GM23338 (cell line): Measurements from ENCODE around the gene ALPL. TPM values are rescaled to one million over a fixed set of nuclear protein-coding genes. Genes with fewer than 3 reads are reported as not detected.

Experiments
- CREB1 ChIP-seq: fragments of 250-450 bp; sonication (Bioruptor Pico); IDR thresholded peaks from 2 replicates; pipeline ENCODE4 v1.5.0; 2020; ENCODE audit warnings: low read depth, mild to moderate bottlenecking, moderate library complexity
- EZH2 ChIP-seq: fragments of 200-600 bp; sonication (generic); IDR thresholded peaks from one replicate; pipeline ENCODE4 v1.8.0; 2017; ENCODE audit warnings: antibody characterized with exemption, mild to moderate bottlenecking, low read depth; ENCODE audit not compliant: unreplicated experiment
- EZH2phosphoT487 ChIP-seq: fragments of 200-600 bp; sonication (generic); IDR thresholded peaks from one replicate; pipeline ENCODE4 v1.8.1; 2018; ENCODE audit warnings: antibody characterized with exemption; ENCODE audit not compliant: unreplicated experiment
- JUNB ChIP-seq: IDR thresholded peaks from one replicate; pipeline ENCODE4 v1.6.1; 2016; ENCODE audit warnings: antibody characterized with exemption; ENCODE audit not compliant: unreplicated experiment
- NANOG ChIP-seq: IDR thresholded peaks from 2 replicates; pipeline ENCODE4 v1.6.1; 2016; ENCODE audit warnings: antibody characterized with exemption, borderline replicate concordance
- POLR2AphosphoS5 ChIP-seq: IDR thresholded peaks from 2 replicates; pipeline ENCODE4 v1.6.1; 2016; ENCODE audit warnings: antibody characterized with exemption, low read depth
- STAT1 ChIP-seq: IDR thresholded peaks from one replicate; pipeline ENCODE4 v1.6.1; 2016; ENCODE audit warnings: antibody characterized with exemption; ENCODE audit not compliant: unreplicated experiment
- ZNF114 ChIP-seq: fragments of 250-450 bp; sonication (Bioruptor Pico); IDR thresholded peaks from 2 replicates; pipeline ENCODE4 v1.5.0; 2020; ENCODE audit warnings: mild to moderate bottlenecking, moderate library complexity
- ZNF331 ChIP-seq: fragments of 250-450 bp; sonication (Bioruptor Pico); IDR thresholded peaks from 2 replicates; pipeline ENCODE4 v1.5.0; 2020; ENCODE audit warnings: low read depth, mild to moderate bottlenecking, moderate library complexity
- polyA plus RNA-seq: library from polyadenylated mRNA; unstranded; fragments of >200 nt; fragmentation: Nextera tagmentation; extraction: Ambion mirVana; gene quantifications from 2 replicates; pipeline ENCODE4 v1.2.1, GENCODE V29; 2016
- total RNA-seq: library from RNA; depleted of rRNA; stranded (reverse); fragments of >200 nt; shearing (Covaris generic); gene quantifications from 2 replicates; pipeline ENCODE4 v1.2.3, GENCODE V29; 2014
- TF ChIP-seq, protein P1 (sequence below): fragments of 250-450 bp; sonication (Bioruptor Pico); IDR thresholded peaks from 2 replicates; pipeline ENCODE4 v1.5.0; 2020; ENCODE audit warnings: mild to moderate bottlenecking, moderate library complexity
- TF ChIP-seq, protein P2 (sequence below): IDR thresholded peaks from 2 replicates; pipeline ENCODE4 v1.6.1; 2016; ENCODE audit warnings: antibody characterized with exemption
- TF ChIP-seq, protein P3 (sequence below), 2 experiments: fragments of 200-600 bp in 1 of 2; sonication (generic) in 1 of 2; conservative IDR thresholded peaks; 2 replicates each; pipeline versions ENCODE4 v1.5.1 to v1.6.1; 2016 to 2017; ENCODE audit warnings: antibody characterized with exemption in 2 of 2, low read depth in 2 of 2, mild to moderate bottlenecking in 2 of 2, moderate library complexity in 1 of 2

ALPL gene
- total and polyA plus RNA-seq, 2 experiments from 2014 or later: 116 to 187 TPM

DNA sequence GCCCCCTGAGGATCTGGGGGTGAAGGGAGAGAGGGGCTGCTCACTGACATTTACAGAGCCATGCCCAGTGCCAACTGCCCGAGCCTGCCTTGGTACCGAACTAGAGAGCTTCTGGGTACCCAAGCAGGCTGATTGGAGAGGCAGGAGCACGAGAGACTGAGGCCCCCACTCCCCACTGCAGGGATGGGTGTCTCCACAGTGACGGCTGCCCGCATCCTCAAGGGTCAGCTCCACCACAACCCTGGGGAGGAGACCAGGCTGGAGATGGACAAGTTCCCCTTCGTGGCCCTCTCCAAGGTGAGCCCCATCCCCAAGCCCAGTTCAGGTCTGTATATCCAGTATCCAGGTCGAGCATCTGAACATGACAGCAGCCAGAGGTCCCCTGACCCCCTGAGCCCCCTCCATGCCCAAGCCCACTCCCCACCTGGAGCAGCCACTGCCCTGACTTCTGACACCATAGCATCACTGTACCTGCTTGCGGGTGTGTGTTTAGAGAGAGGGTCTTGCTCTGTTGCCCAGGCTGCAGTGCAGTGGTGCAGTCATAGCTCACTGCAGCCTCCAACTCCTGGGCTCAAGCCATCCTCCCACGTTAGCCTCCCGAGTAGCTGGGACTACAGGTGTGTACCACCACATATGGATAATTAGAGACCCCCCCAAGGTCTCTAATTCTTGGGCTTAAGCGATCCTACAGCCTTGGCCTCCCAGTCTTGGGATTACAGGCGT, 51.9 kb downstream of the ALPL start (continued):
- TF ChIP-seq, protein P1, sequence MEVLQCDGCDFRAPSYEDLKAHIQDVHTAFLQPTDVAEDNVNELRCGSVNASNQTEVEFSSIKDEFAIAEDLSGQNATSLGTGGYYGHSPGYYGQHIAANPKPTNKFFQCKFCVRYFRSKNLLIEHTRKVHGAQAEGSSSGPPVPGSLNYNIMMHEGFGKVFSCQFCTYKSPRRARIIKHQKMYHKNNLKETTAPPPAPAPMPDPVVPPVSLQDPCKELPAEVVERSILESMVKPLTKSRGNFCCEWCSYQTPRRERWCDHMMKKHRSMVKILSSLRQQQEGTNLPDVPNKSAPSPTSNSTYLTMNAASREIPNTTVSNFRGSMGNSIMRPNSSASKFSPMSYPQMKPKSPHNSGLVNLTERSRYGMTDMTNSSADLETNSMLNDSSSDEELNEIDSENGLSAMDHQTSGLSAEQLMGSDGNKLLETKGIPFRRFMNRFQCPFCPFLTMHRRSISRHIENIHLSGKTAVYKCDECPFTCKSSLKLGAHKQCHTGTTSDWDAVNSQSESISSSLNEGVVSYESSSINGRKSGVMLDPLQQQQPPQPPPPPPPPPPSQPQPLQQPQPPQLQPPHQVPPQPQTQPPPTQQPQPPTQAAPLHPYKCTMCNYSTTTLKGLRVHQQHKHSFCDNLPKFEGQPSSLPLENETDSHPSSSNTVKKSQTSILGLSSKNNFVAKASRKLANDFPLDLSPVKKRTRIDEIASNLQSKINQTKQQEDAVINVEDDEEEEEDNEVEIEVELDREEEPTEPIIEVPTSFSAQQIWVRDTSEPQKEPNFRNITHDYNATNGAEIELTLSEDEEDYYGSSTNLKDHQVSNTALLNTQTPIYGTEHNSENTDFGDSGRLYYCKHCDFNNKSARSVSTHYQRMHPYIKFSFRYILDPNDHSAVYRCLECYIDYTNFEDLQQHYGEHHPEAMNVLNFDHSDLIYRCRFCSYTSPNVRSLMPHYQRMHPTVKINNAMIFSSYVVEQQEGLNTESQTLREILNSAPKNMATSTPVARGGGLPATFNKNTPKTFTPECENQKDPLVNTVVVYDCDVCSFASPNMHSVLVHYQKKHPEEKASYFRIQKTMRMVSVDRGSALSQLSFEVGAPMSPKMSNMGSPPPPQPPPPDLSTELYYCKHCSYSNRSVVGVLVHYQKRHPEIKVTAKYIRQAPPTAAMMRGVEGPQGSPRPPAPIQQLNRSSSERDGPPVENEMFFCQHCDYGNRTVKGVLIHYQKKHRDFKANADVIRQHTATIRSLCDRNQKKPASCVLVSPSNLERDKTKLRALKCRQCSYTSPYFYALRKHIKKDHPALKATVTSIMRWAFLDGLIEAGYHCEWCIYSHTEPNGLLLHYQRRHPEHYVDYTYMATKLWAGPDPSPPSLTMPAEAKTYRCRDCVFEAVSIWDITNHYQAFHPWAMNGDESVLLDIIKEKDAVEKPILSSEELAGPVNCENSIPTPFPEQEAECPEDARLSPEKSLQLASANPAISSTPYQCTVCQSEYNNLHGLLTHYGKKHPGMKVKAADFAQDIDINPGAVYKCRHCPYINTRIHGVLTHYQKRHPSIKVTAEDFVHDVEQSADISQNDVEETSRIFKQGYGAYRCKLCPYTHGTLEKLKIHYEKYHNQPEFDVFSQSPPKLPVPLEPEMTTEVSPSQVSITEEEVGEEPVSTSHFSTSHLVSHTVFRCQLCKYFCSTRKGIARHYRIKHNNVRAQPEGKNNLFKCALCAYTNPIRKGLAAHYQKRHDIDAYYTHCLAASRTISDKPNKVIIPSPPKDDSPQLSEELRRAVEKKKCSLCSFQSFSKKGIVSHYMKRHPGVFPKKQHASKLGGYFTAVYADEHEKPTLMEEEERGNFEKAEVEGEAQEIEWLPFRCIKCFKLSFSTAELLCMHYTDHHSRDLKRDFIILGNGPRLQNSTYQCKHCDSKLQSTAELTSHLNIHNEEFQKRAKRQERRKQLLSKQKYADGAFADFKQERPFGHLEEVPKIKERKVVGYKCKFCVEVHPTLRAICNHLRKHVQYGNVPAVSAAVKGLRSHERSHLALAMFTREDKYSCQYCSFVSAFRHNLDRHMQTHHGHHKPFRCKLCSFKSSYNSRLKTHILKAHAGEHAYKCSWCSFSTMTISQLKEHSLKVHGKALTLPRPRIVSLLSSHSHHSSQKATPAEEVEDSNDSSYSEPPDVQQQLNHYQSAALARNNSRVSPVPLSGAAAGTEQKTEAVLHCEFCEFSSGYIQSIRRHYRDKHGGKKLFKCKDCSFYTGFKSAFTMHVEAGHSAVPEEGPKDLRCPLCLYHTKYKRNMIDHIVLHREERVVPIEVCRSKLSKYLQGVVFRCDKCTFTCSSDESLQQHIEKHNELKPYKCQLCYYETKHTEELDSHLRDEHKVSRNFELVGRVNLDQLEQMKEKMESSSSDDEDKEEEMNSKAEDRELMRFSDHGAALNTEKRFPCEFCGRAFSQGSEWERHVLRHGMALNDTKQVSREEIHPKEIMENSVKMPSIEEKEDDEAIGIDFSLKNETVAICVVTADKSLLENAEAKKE (CRISPR knock-in tag): no peak
- no peak for TF ChIP-seq EZH2
- TF ChIP-seq, protein P2, sequence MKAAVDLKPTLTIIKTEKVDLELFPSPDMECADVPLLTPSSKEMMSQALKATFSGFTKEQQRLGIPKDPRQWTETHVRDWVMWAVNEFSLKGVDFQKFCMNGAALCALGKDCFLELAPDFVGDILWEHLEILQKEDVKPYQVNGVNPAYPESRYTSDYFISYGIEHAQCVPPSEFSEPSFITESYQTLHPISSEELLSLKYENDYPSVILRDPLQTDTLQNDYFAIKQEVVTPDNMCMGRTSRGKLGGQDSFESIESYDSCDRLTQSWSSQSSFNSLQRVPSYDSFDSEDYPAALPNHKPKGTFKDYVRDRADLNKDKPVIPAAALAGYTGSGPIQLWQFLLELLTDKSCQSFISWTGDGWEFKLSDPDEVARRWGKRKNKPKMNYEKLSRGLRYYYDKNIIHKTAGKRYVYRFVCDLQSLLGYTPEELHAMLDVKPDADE: no peak
- TF ChIP-seq EZH2phosphoT487: no peak
- TF ChIP-seq, protein P3, sequence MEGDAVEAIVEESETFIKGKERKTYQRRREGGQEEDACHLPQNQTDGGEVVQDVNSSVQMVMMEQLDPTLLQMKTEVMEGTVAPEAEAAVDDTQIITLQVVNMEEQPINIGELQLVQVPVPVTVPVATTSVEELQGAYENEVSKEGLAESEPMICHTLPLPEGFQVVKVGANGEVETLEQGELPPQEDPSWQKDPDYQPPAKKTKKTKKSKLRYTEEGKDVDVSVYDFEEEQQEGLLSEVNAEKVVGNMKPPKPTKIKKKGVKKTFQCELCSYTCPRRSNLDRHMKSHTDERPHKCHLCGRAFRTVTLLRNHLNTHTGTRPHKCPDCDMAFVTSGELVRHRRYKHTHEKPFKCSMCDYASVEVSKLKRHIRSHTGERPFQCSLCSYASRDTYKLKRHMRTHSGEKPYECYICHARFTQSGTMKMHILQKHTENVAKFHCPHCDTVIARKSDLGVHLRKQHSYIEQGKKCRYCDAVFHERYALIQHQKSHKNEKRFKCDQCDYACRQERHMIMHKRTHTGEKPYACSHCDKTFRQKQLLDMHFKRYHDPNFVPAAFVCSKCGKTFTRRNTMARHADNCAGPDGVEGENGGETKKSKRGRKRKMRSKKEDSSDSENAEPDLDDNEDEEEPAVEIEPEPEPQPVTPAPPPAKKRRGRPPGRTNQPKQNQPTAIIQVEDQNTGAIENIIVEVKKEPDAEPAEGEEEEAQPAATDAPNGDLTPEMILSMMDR (conservative IDR thresholded peaks at IDR 0.05; ENCODE audit: low read depth in 2 of 2): no peak
- no peak for TF ChIP-seq STAT1
- TF ChIP-seq ZNF331 (CRISPR knock-in tag): no peak
- TF ChIP-seq ZNF114 (CRISPR knock-in tag): no peak
- TF ChIP-seq POLR2AphosphoS5: no peak
- no peak for TF ChIP-seq JUNB
- TF ChIP-seq CREB1 (CRISPR knock-in tag): no peak
- TF ChIP-seq NANOG: no peak
